ENCODE data around the gene CDH4. TPM values are rescaled to one million over a fixed set of nuclear protein-coding genes. Genes with fewer than 3 reads are reported as not detected.

CDH4 gene
- polyA plus RNA-seq, 6 donors from 2014 or later, result not detected

GRCh38 chr20:61292391-61292790 is 40.3 kb downstream of the CDH4 start:
- H3K4me3 Mint-ChIP-seq, result no peak overlapping the region
- DNase-seq (no peak), ATAC-seq (ENCODE audit: low read depth in 2 of 2) (no peak)
- peaks cover 0 to 6% (median 3%) of the 10 kb centered on the region in 7 donors for H3K9me3 Mint-ChIP-seq
- H3K27me3 Mint-ChIP-seq, result no peaks in the 10 kb centered on the region
- H3K27ac Mint-ChIP-seq, result no peak overlapping the region
- H3K4me1 Mint-ChIP-seq, result no peaks in the 10 kb centered on the region
- no peaks in the 10 kb centered on the region for H3K36me3 Mint-ChIP-seq

GRCh38 chr20:61292821-61293612 is 41.0 kb downstream of the CDH4 start:
- Mint-ChIP-seq H3K27me3 (no peaks in the 10 kb centered on the region), H3K9me3 (peaks cover 0 to 6% (median 4%) of the 10 kb centered on the region in 7 donors), H3K36me3 (no peaks in the 10 kb centered on the region), H3K4me3 (no peak overlapping the region), H3K4me1 (no peaks in the 10 kb centered on the region), H3K27ac (no peak overlapping the region)
- no peak for ATAC-seq (ENCODE audit: low read depth in 2 of 2)
- DNase-seq, result no peak

DNA sequence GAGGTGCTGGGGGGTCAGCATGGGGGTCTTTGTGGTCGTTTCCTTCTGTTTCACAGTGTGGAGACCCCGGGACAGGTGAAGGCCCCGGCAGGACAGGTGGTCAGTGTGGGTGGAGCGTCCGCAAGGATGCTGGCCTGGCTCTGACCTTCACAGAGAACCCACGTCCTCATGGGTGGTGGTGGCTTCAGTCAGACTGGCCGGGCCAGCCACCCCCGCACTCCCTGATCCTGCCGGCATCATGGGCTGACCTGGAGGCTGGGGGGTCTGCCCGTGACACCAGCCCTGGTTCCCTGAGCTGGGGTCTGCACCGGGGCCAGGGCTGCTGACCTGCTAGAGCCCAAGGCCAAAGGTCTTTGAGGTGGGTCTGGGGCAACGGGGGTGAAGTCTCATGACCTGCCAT is 41.9 kb downstream of the CDH4 start:
- Mint-ChIP-seq H3K4me1 (no peaks in the 10 kb centered on the region), H3K4me3 (no peak overlapping the region), H3K36me3 (no peaks in the 10 kb centered on the region), H3K9me3 (peaks cover 0 to 6% (median 4%) of the 10 kb centered on the region in 7 donors), H3K27me3 (no peaks in the 10 kb centered on the region), H3K27ac (no peak overlapping the region)
- DNase-seq (no peak), ATAC-seq (ENCODE audit: low read depth in 2 of 2) (no peak)

- Mint-ChIP-seq H3K9me3 (peaks cover 0 to 6% (median 4%) of the 10 kb centered on the region in 7 donors), H3K36me3 (no peaks in the 10 kb centered on the region), H3K27ac (no peak overlapping the region), H3K27me3 (no peaks in the 10 kb centered on the region), H3K4me3 (no peak overlapping the region), H3K4me1 (no peaks in the 10 kb centered on the region)
- no peak for DNase-seq
- ATAC-seq (ENCODE audit: low read depth in 2 of 2), result no peak
Measured at GRCh38 chr20:61295249-61295648, 43.2 kb downstream of the CDH4 start.

DNA sequence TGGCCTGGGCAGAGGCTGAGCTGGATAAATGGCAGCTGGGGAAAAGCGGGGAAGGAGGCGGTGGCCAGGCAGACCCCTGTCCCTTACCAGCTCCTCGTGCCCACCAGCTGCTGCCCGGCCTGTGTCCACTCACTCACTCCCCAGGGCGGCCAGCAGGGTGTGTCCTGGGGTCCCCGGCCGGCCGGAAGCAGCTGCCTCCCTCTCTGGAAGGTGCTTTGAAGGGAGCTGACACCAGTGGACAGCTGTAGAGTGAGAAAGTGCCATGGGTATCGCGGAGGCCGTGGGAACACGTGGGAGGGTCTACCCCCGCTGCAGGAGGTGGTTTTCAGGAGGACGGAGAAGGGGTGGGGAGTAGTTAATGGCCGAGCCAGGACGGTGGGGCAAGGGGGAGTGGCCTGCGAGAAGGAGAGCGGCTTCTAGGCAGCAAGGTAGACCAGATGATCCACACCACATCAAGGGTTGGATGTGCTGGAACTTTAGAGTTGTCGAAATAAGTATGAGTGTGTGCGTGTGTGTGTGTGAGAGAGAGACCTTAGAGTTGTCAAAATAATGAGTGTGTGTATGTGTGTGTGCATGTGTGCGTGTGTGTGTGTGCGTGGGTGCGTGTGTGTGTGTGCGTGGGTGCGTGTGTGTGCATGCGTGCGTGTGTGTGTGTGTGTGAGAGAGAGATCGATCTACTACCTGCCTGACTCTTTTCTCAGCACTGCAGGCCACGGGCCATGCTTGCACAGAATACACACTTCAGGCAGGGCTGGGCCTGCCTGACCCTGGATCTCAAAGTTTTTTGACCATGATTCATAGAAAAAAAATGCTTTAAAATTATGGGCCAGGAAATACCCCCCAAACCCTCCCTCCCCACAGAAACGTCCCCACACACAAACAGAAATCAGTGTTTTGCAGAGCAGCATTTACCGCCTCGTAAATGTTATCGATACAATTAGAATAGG is 43.9 kb downstream of the CDH4 start:
- Mint-ChIP-seq H3K4me3 (no peak overlapping the region), H3K27me3 (no peaks in the 10 kb centered on the region), H3K27ac (peak overlapping the region in 2 of 6 donors; percentile 10 to 89), H3K36me3 (no peaks in the 10 kb centered on the region), H3K9me3 (peaks cover 0 to 6% (median 1%) of the 10 kb centered on the region in 7 donors), H3K4me1 (no peaks in the 10 kb centered on the region)
- no peak for DNase-seq
- ATAC-seq (ENCODE audit: low read depth in 2 of 2), result no peak

DNA sequence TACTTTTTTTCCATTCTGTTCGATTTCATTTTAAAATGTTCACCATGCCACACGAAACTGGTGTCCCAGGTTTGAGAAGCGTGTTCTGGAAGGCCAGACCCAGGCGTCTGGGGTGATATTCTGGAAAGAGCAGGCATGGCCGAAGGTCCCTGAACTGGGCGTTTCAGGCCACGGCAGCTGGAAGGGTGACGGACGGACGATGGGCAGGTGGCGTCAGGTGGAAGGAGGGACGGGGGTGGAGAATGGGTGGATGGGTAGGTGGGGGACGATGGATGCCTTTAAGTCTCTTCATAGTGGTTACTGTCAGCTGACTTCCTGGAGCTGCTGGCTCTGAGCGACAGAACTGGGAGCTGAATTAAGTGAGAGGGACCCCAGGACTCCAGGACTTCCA is 44.6 kb downstream of the CDH4 start:
- Mint-ChIP-seq H3K27ac (peak overlapping the region in 1 of 6 donors; percentile 10), H3K4me1 (no peaks in the 10 kb centered on the region), H3K27me3 (no peaks in the 10 kb centered on the region), H3K4me3 (peak overlapping the region in 1 of 8 donors; percentile 54), H3K9me3 (peaks cover 0 to 6% (median 0%) of the 10 kb centered on the region in 7 donors), H3K36me3 (no peaks in the 10 kb centered on the region)
- ATAC-seq (ENCODE audit: low read depth in 2 of 2) (no peak), DNase-seq (no peak)

GRCh38 chr20:61297491-61297890 is 45.4 kb downstream of the CDH4 start:
- ATAC-seq (ENCODE audit: low read depth in 2 of 2) (no peak), DNase-seq (no peak)
- no peaks in the 10 kb centered on the region for H3K4me1 Mint-ChIP-seq
- H3K36me3 Mint-ChIP-seq, result no peaks in the 10 kb centered on the region
- peaks cover 0 to 4% (median 0%) of the 10 kb centered on the region in 7 donors for H3K9me3 Mint-ChIP-seq
- H3K27me3 Mint-ChIP-seq, result no peaks in the 10 kb centered on the region
- H3K4me3 Mint-ChIP-seq, result no peak overlapping the region
- no peak overlapping the region for H3K27ac Mint-ChIP-seq

DNA sequence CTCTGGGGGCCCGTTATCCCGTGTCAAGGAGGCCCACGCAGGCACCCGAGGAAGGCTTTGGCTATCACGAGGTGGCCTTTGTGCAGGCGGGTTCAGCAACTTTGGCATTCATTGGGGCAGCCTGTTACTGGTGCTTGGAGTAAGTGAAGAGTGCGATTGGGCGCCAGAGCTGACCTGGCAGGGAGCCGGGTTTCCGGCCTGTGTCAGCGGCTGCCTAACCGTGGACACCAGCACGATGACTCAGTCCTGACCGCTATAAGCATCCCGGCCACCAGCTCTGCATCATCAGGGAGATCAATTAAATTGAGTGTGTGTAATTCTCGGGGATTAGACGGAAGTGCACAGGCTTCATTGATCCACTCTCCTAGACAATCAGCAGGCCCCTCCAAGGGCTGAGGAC is 45.9 kb downstream of the CDH4 start:
- ATAC-seq (ENCODE audit: low read depth in 2 of 2), result no peak
- peaks cover 0 to 4% (median 0%) of the 10 kb centered on the region in 7 donors for H3K9me3 Mint-ChIP-seq
- H3K4me3 Mint-ChIP-seq, result no peak overlapping the region
- no peak for DNase-seq
- no peaks in the 10 kb centered on the region for H3K27me3 Mint-ChIP-seq
- H3K27ac Mint-ChIP-seq, result no peak overlapping the region
- no peaks in the 10 kb centered on the region for H3K36me3 Mint-ChIP-seq
- H3K4me1 Mint-ChIP-seq, result no peaks in the 10 kb centered on the region

DNA sequence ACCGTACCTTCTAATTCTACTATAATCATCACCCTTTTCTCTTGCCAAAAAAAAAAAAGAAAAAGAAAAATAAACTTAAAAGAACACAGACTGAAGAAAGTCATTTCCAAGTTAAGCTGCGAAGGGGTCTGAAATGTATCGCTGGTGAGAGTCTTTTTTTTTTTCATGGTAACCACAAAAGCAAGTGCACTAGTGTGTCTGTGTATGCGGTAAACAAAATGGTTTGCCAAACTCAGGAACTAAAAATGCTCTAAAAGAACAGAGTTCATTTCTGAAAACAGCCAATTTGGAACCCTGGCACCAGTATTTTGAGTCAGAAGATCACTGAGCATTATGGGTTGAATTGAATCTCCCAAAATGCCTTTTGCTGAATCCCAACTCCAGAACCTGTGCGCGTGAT is 46.6 kb downstream of the CDH4 start:
- Mint-ChIP-seq H3K4me1 (no peaks in the 10 kb centered on the region), H3K9me3 (peaks cover 0 to 4% (median 0%) of the 10 kb centered on the region in 7 donors), H3K36me3 (no peaks in the 10 kb centered on the region), H3K4me3 (no peak overlapping the region), H3K27ac (no peak overlapping the region), H3K27me3 (no peaks in the 10 kb centered on the region)
- DNase-seq, result no peak
- ATAC-seq (ENCODE audit: low read depth in 2 of 2), result no peak

- ATAC-seq (ENCODE audit: low read depth in 2 of 2) (no peak), DNase-seq (no peak)
- Mint-ChIP-seq H3K4me1 (no peaks in the 10 kb centered on the region), H3K27me3 (no peaks in the 10 kb centered on the region), H3K9me3 (peaks cover 0 to 4% (median 0%) of the 10 kb centered on the region in 7 donors), H3K4me3 (no peak overlapping the region), H3K27ac (no peak overlapping the region), H3K36me3 (no peaks in the 10 kb centered on the region)
Measured at GRCh38 chr20:61299104-61299503, 47.0 kb downstream of the CDH4 start.

DNA sequence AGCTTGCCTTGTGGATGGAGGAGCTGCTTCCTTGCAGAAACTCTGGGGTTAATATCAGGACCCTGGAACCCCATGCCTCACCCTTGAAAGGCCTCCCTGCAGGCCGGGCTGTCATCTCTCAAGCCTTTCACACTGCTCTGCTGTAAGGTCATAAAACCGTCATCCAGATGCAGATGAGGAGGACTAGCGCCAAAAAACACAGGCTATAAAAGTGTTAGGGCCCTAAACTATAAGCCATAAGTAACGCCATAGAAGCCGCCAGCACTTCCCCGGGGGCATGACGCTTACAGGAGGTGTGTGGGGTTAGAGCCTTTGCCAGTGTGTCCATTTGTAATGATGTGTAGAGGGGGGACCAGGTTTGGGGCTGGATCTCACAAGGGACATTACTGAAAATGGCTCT is 47.6 kb downstream of the CDH4 start:
- Mint-ChIP-seq H3K27ac (no peak overlapping the region), H3K4me1 (no peaks in the 10 kb centered on the region), H3K27me3 (no peaks in the 10 kb centered on the region), H3K4me3 (no peak overlapping the region), H3K9me3 (peaks cover 0 to 4% (median 0%) of the 10 kb centered on the region in 7 donors), H3K36me3 (no peaks in the 10 kb centered on the region)
- ATAC-seq (ENCODE audit: low read depth in 2 of 2) (no peak), DNase-seq (no peak)

DNA sequence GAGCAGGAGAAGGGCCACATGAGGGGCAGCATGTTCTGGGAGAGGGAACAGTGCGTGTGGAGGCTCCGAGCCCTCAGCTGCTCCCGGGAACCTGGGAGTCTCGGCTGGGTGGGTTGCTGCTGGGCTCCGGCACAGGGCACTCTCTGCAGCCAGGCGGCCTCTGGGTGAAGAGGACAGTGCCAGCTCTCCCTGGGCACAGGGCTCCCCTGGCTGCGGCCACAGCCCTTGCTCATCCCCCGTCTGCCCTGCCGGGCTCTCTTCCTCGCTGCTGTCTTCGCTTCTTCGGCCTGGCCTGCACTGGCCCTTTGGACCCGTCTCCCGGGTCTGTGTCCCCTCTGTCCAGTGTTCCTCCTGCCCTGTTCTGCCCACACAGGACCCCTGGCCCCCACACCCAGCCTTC is 48.2 kb downstream of the CDH4 start:
- H3K27ac Mint-ChIP-seq, result no peak overlapping the region
- H3K36me3 Mint-ChIP-seq, result no peaks in the 10 kb centered on the region
- no peak overlapping the region for H3K4me3 Mint-ChIP-seq
- peaks cover 0 to 4% (median 0%) of the 10 kb centered on the region in 7 donors for H3K9me3 Mint-ChIP-seq
- H3K4me1 Mint-ChIP-seq, result no peaks in the 10 kb centered on the region
- no peaks in the 10 kb centered on the region for H3K27me3 Mint-ChIP-seq
- DNase-seq (no peak), ATAC-seq (ENCODE audit: low read depth in 2 of 2) (no peak)

DNA sequence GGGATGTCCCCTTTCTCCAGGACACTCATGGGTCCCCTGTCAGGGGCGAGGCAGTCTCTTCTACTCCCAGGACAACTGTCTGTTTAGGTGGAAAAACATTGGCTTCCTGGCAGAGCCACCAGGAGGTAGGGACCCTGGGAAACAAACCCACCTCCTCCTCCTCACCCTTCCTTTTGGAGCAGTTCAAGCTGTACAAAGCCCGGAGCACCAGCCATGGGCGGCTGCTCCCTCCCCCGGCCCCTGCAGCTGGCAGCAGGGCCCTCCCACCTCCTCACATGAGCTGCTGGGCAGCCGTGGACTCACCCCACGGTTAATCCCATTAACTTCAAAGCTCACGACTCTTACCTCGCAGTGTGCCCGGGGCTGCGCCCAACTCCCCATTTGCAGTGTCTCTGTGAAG is 48.6 kb downstream of the CDH4 start:
- Mint-ChIP-seq H3K9me3 (peaks cover 0 to 4% (median 0%) of the 10 kb centered on the region in 7 donors), H3K4me3 (no peak overlapping the region), H3K4me1 (no peaks in the 10 kb centered on the region), H3K27ac (no peak overlapping the region), H3K27me3 (no peaks in the 10 kb centered on the region), H3K36me3 (no peaks in the 10 kb centered on the region)
- no peak for ATAC-seq (ENCODE audit: low read depth in 2 of 2)
- no peak for DNase-seq
